ENCODE data around the gene DOHH.
"Not testable (repeated sequence)": the region's sequence is repeated elsewhere in the genome, so short reads cannot be mapped to it uniquely, and the experiment has no call there.

Gene DOHH

DNA sequence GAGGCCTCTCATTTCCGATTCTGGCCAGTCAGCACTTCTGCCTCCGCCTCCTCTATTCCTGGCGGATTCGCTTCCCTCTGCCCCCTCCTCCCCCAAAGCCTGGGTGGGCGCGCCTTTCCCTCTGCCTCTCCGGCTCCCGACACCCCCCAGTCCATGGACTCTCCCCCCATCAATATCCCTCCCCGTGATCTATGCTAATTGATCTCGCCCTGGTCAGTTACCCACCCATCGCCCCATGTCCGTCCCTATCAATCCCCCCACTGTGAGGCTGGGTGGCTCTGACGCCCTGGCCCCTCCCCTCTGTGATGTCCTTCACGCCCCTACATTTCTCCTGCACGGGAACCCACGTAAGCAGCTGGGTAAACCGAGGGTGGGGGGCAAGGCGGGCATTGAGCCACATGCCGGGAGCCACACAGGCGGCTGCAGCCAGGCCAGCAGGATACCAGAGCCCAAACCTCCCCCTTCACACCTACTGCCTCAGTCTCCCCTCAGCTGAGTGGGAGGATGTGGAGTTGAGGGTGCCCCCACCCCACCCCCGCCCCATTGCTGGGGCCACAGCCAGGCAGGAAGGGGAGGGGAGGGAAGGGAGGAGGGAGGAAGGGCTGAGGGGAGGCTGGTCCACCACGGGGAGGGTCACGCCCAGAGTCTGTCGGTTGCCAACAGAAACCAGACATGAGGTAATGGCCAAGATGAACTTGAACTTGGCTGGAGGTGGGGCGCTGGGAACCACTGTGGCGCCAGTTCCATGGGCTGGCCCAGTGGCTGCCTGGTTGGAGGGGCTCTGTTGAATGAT is 41.2 kb downstream of the DOHH start:
- DNase-seq (ENCODE audit: low spot score) = no peak

DNA sequence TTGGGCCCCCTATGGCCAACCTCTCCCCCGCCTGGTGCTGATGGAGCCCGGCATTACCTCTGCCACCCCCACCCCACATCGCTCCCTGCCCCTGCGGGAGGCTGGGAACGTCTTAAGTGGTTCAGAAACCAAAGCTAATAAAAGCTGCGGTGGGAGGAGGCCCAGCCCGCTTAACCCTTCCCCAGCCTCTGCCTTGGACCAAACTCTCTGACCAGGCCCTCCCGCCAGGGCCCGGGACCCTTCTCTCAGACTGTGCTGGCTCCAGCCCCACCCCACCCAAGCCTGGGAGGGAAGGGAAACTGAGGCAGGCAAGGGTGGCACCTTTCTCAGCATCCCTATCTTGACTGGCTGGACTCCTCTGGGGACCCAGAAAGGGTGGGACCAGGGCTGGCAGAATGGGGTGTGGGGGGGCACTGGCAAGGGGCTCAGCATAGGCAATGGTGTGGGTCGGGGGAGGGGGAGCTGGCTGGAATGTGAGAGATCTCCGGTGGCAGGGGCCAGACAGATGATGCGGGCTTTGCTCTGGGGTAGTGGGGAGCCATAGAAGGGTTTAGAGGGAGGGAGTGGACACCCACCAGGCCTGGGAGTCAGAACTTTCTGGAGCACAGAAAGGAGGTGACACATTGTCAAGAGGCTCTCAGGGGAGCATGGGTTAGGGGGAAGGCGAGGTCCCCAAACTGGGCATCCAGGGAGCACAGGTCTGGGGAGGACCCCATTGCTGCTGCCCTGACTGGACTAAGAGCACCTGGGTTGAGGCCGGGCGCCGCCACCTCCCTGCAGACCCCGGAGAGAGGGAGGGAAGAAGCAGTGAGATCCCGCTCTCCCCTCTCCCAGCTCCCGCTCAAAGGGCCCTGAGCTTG is 42.0 kb downstream of the DOHH start:
- no peak for DNase-seq (ENCODE audit: low spot score)

DNA sequence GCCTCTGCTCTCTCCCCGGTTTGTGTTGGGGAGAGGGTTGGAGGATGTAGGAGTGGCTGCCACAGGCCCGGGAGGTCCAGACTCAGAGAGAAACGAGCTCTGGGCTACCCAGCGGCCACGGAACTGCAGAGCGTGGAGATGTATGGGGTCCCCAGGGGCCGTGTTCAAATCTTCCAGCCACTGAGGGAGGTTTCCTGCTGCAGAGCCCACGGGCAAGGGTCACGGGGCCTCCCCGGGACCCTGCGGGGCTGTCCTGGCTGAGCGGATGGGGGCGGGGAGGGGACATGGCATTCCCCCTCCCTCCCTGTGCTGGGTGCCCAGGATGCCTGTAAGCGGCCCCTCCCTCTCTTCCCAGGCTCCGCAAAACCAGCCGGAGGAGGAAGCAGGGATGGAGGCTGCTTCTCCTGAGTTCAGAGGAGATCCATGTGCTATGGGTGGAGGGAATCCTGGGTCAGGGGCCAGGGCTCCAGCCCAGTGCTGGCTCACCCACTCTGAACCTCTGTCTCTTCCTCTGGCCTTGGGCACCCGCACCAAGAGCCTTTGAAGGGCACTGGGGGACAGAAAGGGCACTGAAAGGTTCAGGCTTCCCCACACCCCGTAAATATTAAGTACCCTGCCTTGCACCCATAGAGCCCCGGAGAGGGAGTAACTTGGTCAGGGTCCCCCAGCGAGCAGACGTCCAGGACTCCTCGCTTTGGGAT is 42.8 kb downstream of the DOHH start:
- DNase-seq (ENCODE audit: low spot score) = no peak

DNA sequence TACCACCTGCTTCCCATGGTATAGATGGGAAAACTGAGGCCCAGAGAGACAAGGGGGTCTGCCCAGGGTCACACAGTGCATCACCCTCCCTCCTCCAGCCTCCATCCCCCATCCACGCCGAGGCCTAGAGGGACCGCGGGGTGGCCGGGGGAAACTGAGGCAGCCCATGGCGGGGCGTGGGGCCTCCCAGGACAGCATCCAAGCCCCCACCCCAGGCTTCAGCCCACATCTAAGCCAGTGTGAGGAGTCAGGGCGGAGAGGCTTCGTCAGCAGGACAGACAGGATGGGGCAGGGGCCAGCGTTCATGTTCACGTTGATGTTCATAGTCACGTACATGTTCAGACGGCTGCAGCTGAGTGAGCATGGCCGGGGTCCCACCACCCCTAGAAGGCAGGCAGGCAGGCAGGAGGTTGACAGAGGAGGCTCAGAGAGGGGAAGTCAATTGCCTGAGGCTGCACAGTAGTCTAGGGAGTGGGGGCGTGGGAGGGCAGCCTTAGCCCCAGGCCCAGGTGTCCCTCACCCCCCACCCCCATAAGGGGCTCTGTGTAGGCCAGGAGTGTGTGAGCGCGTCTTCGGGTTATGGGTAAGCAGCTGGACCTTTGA is 43.4 kb downstream of the DOHH start:
- DNase-seq (ENCODE audit: low spot score) = no peak

DNA sequence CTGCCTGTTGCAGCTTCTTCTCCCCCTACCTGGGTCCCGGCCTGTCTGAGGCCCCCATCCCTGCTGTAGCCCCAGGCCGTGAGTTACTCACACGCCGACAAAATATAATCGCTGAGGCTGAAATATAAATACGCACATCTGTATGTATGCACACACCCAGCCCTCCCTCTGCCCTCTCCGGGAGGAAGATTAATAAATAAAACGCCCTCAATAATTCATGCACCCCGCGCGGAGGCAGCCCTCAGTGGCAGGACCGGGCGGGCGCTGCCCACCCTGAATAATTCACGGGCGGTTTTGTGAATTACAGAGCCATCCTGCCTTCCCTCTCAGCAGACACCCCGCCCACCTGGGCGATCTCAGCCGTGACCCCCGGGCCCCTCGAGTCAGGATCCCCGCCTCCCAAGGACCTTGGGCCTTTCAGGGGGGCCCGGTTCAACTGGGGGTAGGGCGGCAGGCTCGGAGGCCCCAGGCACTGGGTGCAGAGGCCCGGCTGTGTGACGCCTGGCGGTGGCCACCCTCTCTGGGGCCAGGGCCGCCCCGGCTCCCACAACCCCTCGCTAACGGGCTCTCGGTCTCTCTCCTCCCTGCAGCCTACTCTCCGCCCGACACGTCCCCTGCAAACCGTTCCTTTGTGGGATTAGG is 44.4 kb downstream of the DOHH start:
- DNase-seq (ENCODE audit: low spot score) = no peak

DNA sequence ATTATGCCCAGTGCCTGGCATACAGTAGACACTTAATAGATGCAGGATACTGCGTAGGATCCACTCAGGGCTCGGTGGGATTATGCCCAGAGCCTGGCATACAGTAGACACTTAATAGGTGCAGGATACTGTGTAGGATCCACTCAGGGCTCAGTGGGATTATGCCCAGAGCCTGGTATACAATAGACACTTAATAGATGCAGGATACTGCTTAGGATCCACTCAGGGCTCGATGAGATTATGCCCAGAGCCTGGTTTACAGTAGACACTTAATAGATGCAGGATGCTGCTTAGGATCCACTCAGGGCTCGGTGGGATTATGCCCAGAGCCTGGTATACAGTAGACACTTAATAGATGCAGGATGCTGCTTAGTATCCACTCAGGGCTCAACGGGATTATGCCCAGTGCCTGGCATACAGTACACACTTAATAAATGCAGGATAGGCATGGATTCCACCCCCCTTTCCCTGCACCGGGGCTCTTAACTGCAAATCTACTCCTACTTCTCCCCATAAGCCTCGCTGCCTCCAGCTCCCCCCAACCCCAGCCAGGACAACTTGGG is 45.0 kb downstream of the DOHH start:
- DNase-seq (ENCODE audit: low spot score) = no peak

DNA sequence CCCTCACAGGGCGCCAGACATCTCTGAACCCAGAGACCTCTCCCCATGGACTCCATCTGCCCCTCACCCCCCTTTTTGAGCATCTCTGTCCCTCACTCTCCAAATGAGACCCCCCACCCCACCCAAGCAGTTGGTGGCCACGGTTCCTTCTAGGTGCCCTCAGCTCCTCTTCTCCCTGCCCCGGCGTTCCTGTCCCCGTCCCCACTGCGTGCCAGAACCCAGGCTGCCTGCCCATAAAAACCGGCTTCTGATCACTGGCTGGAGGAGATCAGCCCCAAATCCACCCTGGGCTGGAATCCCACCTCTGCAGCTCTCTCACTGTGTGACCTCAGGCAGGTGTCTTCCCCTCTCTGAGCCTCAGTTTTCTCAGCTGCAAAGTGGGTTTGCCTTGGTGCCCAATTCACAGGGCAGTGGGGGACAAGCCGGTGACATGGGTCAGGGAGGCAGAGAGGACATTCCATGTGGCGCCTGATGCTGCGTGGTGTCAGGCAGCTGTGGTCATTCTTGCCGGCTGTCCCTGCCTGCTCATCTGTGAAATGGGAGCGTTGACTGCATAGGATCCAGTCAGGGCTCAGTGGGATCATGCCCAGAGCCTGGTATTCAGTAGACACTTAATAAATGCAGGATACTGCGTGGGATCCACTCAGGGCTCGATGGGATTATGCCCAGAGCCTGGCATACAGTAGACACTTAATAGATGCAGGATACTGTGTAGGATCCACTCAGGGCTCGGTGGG is 45.6 kb downstream of the DOHH start:
- DNase-seq (ENCODE audit: low spot score) = no peak

DNA sequence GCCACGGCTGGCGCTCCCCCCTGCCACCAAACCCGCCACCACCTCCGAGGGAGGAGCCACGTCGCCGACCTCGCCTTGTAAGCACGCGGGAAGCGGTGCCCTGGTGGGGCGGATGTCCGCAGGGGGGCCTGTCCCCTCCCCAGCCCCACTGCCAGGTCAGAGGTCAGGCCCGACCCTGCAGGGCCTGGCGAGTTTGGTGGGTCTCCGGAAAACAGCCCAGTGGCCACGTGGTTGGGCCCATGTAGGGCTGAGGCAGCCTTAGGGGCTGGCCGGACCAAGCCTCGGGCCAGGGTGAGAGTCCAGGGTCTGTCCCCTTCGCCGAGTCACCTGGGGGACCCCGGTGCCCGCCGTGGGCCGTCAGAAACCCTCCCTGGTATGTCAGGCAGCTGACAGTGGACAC is 46.6 kb downstream of the DOHH start:
- DNase-seq (ENCODE audit: low spot score) = no peak

DNA sequence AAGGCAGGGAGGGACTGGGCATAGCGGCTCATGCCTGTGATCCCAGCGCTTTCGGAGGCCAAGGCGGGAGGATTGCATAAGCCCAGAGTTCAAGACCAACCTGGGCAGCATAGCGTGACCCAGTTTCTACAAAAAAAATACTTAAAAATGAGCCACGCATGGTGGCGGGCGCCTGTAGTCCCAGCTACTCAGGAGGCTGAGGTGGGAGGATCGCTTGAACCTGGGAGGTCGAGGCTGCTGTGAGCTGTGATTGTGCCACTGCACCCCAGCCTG is 47.6 kb downstream of the DOHH start:
- DNase-seq (ENCODE audit: low spot score) = not testable (repeated sequence)

DNA sequence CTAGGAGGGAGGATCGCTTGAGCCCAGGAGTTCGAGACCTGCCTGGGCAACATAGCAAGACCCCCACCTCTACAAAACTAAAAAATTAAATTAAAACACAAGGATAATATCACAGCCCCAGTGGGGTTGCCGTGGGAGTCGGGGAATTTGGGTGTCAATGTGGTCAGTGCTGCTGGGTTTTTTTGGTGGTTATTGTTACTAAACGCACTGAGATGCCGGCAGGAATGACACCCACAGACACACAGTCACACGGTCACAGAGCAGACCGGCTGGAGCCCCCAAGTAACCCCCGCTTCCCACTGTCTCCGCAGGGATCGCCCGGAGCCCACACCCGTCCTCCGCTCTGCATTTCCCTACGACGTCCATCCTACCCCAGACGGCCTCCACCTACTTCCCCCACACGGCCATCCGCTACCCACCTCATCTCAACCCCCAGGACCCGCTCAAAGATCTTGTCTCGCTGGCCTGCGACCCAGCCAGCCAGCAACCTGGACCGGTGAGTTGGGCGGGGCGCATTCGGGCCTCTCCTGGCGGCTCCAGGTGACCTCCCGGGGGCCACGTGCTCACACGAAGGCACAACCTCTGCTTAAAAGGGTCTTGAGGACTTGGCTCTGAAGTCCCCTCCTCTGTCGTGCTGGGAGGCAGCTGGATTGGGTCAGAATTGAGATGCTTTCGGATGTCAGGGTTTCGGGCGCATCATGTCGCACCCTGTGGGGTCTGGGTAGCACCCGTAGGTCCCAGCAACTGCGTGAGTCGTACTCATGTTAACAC is 48.1 kb downstream of the DOHH start:
- DNase-seq (ENCODE audit: low spot score) = no peak

DNA sequence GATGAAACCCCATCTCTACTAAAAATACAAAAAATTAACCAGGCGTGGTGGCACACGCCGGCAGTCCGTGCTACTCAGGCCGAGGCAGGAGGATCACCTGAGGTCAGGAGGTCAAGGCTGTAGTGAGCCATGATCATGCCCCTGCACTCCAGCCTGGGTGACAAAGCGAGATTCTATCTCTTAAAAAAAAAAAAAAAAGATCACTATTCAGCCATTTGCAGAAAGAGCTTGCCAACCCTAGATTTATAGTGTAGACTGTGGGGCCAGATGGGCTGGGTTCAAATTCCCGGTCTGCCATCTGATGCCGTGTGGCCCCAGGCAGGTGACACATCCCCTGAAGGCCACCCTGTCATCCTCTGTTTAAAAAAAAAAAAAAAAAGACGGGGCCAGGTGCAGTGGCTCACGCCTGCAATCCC is 49.0 kb downstream of the DOHH start:
- DNase-seq (ENCODE audit: low spot score) = no peak

DNA sequence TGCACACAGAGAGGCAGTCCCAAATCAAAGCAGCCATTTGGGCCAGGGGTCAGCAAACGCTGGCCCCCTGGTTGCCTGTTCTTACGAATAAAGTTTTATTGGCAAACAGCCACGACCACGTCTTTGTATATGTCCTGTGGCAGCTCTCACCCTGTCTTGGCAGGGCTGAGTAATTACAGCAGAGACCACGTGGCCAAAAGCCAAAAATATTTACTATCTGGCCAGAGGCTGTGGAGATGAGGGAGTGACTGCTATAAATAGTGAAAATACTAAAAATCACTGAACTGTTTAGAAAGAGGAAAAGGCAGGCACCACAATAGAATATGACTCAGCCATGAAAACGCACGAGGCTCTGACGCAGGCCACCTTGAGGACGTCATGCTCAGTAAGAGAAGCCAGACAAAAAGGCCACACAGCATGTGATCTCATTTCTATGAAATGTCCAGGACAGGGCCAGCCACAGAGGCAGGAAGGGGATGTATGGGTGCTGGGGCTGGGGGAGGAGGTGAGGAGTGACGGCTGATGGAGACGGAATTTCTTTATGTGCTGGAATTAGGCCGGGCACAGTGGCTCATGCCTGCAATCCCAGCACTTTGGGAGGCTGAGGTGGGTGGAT is 49.6 kb downstream of the DOHH start:
- DNase-seq (ENCODE audit: low spot score) = peak; percentile 3

DNA sequence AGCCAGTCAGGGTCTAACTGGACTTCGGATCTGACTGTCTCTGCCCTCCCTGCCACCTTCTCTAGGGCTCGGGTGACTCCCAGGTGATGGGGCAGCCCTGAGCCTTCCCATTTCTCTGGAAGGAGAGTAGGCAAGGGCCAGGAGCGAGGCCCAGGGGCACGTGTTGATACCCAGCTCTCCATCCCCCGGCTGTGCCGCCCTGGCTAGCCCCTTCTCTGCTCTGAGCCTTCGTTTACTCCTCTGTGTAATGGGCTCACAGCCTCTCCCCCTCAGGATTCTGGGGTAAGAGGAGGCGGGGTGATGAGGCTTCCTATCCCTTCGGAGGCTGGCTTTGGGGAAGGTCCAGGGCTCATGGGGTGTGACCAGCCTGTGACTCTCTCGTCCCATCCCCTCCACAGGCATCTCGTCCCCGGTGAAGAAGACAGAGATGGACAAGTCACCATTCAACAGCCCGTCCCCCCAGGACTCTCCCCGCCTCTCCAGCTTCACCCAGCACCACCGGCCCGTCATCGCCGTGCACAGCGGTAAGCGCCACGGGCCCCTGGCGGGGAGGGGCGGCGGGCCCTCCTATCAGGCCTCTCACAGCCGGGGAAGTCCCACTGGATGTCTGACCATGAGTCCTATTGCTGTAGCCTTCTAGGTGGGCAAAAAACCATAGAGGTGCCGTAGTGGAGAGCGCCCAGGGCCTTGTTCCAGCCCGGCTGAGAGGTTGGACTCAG is 51.7 kb downstream of the DOHH start:
- DNase-seq (ENCODE audit: low spot score) = no peak

DNA sequence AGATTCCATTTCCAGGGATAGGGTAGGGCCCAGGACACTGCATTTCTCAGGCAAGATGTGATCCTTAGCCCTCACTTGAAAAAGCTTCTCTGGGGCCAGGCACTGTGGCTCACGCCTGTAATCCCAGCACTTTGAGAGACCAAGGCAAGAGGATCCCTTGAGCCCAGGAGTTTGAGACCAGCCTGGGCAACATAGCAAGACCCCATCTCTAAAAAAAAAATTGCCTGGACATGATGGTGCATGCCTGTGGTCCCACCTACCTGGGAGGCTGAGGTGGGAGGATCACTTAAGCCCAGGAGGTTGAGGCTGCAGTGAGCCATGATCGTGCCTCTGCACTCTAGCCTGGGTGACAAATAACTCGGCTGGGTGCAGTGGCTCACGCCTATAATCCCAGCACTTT is 53.8 kb downstream of the DOHH start:
- DNase-seq (ENCODE audit: low spot score) = not testable (repeated sequence)

DNA sequence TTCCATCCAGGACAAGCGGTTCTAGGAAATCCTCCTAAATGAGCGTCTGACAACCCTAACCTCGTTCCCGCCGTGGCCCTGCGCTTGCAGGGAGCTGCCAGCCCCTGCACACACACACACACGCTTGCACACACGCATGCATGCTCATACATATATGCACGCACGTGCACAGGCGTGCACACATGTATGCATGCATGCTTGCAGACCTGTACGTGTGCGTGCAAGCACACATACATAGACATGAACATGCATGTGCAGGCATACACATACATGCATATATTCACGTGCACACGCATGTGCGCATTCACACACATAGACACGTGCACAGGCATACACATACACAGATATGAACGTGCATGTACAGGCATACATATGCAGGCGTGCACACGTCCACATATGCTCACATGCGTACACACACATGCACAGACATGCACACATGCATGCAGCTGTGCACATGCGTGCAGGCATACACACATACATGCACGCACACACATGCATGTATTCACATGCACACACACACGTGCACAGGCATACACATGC is 55.7 kb downstream of the DOHH start:
- DNase-seq (ENCODE audit: low spot score) = no peak

DNA sequence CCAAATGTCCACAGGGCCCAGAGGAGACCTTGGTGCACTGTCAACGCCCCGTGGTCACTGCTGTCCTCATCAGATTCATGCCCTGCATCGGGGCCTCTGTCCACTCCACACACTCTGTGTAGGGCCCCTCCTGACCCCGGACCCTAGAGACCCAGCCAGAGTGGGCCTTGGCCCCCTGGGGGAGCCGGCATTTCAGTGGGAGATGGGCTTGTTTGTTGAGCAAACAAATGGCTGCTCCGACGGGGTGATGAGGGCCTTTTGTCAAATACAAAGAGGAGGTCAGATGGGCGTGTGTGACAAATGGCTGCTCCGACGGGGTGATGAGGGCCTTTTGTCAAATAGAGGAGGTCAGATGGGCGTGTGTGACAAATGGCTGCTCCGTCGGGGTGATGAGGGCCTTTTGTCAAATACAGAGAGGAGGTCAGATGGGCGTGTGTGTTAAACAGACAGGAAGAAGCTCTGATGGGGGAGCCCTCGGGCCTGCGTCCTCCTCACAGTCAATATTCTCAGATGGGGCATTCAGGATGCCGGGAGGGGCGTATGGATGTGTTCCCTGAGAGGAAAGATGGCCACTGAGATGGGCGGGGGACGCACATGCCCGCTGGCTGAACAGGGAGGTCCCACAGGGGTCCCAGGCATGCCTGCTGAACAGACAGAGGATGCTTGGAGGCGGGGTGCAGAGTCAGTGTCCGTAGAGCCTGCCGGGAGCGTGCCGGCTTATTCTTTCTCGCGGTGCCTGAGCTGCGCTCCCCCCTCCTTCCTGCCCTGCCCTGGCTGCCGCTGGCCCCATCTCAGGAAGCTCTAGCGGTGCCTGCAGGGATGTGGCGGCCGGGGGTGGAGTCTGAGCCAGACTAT is 56.4 kb downstream of the DOHH start:
- no peak for DNase-seq (ENCODE audit: low spot score)

DNA sequence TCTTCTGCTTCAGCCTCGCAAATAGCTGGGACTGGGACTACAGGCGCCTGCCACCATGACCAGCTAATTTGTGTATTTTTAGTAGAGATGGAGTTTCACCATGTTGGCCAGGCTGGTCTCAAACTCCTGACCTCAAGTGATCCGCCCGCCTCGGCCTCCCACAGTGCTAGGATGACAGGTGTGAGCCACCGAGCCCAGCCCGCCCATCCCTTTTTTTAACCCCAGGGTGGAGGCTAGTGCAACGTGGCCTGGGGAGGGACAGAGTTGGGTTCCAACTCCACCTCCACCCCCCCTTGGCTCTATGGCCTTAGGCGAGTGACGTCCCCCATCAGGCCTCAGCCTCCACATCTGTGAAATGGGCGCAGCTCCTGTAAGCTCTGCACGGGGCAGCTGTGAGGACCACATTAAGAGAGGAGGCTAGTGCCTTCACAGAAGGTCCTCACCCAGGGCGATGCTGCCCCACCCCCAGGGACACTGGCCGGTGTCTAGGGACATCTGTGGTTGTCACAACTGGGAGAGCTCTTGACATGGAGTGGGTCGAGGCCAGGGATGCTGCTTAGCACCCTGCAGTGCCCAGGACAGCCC is 57.9 kb downstream of the DOHH start:
- DNase-seq (ENCODE audit: low spot score) = no peak

DNA sequence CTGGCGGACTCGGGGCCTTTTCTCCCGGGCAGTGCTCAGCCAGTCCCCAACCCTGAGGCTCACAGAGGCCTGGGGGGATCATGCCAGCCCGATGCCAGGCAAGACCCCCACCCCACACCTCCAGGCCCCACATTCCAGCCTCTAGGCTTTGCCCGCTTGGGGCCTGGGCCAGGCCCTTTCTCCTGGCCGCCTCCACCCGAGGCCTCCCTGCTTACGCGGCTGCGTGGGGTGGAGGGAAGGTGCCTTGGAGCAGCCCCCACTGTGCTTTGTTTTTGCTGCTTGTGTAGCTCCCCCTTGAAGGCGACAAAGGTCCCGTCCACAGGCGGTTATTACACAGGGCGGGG is 58.5 kb downstream of the DOHH start:
- DNase-seq (ENCODE audit: low spot score) = no peak
